ENCODE results near the gene ITK. TPM values are rescaled to one million over a fixed set of nuclear protein-coding genes. Genes with fewer than 3 reads are reported as not detected.

The ITK gene
- total and polyA plus RNA-seq, 2 of the 8 experiments (the other 6 are each of a cell fraction or from before 2014, with no cell fraction given) = 0.05 TPM; not detected in 1

DNA sequence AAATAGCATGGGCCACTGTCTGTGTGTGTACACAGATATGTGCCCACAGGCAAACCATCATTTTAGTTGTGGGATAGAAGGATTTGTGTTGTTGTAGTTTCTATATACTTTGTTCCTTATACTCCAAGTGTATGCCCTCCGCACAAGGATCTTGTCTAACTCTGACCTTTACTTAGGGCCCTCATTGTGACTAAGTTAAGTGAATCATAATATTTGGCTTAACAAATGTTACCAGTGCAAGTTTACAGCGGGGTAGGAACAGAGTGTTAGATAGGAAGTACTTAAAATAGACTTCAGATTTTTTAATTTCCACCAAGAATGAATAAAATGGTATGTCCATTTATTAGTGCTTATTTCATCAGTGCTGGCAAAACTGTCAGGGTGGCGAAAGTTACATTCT is 55.8 kb downstream of the ITK start (continued):
- TF ChIP-seq, protein P1, sequence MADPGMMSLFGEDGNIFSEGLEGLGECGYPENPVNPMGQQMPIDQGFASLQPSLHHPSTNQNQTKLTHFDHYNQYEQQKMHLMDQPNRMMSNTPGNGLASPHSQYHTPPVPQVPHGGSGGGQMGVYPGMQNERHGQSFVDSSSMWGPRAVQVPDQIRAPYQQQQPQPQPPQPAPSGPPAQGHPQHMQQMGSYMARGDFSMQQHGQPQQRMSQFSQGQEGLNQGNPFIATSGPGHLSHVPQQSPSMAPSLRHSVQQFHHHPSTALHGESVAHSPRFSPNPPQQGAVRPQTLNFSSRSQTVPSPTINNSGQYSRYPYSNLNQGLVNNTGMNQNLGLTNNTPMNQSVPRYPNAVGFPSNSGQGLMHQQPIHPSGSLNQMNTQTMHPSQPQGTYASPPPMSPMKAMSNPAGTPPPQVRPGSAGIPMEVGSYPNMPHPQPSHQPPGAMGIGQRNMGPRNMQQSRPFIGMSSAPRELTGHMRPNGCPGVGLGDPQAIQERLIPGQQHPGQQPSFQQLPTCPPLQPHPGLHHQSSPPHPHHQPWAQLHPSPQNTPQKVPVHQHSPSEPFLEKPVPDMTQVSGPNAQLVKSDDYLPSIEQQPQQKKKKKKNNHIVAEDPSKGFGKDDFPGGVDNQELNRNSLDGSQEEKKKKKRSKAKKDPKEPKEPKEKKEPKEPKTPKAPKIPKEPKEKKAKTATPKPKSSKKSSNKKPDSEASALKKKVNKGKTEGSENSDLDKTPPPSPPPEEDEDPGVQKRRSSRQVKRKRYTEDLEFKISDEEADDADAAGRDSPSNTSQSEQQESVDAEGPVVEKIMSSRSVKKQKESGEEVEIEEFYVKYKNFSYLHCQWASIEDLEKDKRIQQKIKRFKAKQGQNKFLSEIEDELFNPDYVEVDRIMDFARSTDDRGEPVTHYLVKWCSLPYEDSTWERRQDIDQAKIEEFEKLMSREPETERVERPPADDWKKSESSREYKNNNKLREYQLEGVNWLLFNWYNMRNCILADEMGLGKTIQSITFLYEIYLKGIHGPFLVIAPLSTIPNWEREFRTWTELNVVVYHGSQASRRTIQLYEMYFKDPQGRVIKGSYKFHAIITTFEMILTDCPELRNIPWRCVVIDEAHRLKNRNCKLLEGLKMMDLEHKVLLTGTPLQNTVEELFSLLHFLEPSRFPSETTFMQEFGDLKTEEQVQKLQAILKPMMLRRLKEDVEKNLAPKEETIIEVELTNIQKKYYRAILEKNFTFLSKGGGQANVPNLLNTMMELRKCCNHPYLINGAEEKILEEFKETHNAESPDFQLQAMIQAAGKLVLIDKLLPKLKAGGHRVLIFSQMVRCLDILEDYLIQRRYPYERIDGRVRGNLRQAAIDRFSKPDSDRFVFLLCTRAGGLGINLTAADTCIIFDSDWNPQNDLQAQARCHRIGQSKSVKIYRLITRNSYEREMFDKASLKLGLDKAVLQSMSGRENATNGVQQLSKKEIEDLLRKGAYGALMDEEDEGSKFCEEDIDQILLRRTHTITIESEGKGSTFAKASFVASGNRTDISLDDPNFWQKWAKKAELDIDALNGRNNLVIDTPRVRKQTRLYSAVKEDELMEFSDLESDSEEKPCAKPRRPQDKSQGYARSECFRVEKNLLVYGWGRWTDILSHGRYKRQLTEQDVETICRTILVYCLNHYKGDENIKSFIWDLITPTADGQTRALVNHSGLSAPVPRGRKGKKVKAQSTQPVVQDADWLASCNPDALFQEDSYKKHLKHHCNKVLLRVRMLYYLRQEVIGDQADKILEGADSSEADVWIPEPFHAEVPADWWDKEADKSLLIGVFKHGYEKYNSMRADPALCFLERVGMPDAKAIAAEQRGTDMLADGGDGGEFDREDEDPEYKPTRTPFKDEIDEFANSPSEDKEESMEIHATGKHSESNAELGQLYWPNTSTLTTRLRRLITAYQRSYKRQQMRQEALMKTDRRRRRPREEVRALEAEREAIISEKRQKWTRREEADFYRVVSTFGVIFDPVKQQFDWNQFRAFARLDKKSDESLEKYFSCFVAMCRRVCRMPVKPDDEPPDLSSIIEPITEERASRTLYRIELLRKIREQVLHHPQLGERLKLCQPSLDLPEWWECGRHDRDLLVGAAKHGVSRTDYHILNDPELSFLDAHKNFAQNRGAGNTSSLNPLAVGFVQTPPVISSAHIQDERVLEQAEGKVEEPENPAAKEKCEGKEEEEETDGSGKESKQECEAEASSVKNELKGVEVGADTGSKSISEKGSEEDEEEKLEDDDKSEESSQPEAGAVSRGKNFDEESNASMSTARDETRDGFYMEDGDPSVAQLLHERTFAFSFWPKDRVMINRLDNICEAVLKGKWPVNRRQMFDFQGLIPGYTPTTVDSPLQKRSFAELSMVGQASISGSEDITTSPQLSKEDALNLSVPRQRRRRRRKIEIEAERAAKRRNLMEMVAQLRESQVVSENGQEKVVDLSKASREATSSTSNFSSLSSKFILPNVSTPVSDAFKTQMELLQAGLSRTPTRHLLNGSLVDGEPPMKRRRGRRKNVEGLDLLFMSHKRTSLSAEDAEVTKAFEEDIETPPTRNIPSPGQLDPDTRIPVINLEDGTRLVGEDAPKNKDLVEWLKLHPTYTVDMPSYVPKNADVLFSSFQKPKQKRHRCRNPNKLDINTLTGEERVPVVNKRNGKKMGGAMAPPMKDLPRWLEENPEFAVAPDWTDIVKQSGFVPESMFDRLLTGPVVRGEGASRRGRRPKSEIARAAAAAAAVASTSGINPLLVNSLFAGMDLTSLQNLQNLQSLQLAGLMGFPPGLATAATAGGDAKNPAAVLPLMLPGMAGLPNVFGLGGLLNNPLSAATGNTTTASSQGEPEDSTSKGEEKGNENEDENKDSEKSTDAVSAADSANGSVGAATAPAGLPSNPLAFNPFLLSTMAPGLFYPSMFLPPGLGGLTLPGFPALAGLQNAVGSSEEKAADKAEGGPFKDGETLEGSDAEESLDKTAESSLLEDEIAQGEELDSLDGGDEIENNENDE (IDR thresholded peaks at IDR 0.05; ENCODE audit: insufficient replicate concordance, low read length) = no peak
- TF ChIP-seq EP300 (IDR thresholded peaks at IDR 0.05; ENCODE audit: borderline replicate concordance in 1 of 2, low read depth in 2 of 2, low read length in 2 of 2) (no peak), POLR2A (IDR thresholded peaks at IDR 0.05; ENCODE audit: control extremely low read depth in 1 of 2, low read depth in 2 of 2, low read length in 2 of 2) (no peak), BRCA1 (IDR thresholded peaks at IDR 0.05; ENCODE audit: low read depth, low read length) (no peak)

Data from H1 (cell line).